ENCODE results near the gene MT1B. TPM values are rescaled to one million over a fixed set of nuclear protein-coding genes. Genes with fewer than 3 reads are reported as not detected.

The MT1B gene
- total and polyA plus RNA-seq, 2 of the 13 experiments (the other 11 are each of a cell fraction or from before 2014, with no cell fraction given) = 0.89 TPM; not detected in 1

- TF ChIP-seq ZNF609 (CRISPR knock-in tag; IDR thresholded peaks at IDR 0.05; ENCODE audit: borderline replicate concordance) (0 out of 2 replicates have a peak, but pooled peaks have one; percentile 52), ZFP36 (IDR thresholded peaks at IDR 0.05; ENCODE audit: borderline replicate concordance, low read depth, low read length, partially characterized antibody) (no peak), EED (CRISPR knock-in tag; IDR thresholded peaks at IDR 0.05) (no peak), ZNF614 (CRISPR knock-in tag; IDR thresholded peaks at IDR 0.05; ENCODE audit: borderline replicate concordance) (no peak), ZNF878 (CRISPR knock-in tag; IDR thresholded peaks at IDR 0.05) (no peak), ZNF704 (CRISPR knock-in tag; IDR thresholded peaks at IDR 0.05; ENCODE audit: borderline replicate concordance) (0 out of 2 replicates have a peak, but pooled peaks have one; percentile 51), ZNF850 (CRISPR knock-in tag; conservative IDR thresholded peaks at IDR 0.05) (no peak), HHEX (CRISPR knock-in tag; IDR thresholded peaks at IDR 0.05) (no peak), ATF1 (CRISPR knock-in tag; IDR thresholded peaks at IDR 0.05) (no peak), MXI1 (IDR thresholded peaks at IDR 0.05; ENCODE audit: borderline replicate concordance, low read depth, low read length) (peak; percentile 11; the same call in 1 of the 3 replicates), ZNF672 (CRISPR knock-in tag; IDR thresholded peaks at IDR 0.05) (no peak), THYN1 (CRISPR knock-in tag; IDR thresholded peaks at IDR 0.05; ENCODE audit: borderline replicate concordance, low read depth) (no peak), CENPX (CRISPR knock-in tag; IDR thresholded peaks at IDR 0.05) (no peak), ZMAT5 (CRISPR knock-in tag; IDR thresholded peaks at IDR 0.05; ENCODE audit: borderline replicate concordance, low read depth) (no peak), CREBL2 (CRISPR knock-in tag; IDR thresholded peaks at IDR 0.05; ENCODE audit: borderline replicate concordance) (no peak), DPF2 (CRISPR knock-in tag; IDR thresholded peaks at IDR 0.05; ENCODE audit: borderline replicate concordance, low read depth) (0 out of 2 replicates have a peak, but pooled peaks have one; percentile 21), GRHL1 (CRISPR knock-in tag; conservative IDR thresholded peaks at IDR 0.05) (no peak), ERF (CRISPR knock-in tag; IDR thresholded peaks at IDR 0.05) (no peak), KDM5B (CRISPR knock-in tag; IDR thresholded peaks at IDR 0.05; ENCODE audit: borderline replicate concordance) (no peak), SMAD1 (CRISPR knock-in tag; IDR thresholded peaks at IDR 0.05; ENCODE audit: borderline replicate concordance, low read depth) (no peak), MZF1 (CRISPR knock-in tag; IDR thresholded peaks at IDR 0.05; ENCODE audit: borderline replicate concordance) (no peak), ZNF24 (IDR thresholded peaks at IDR 0.05) (no peak)
Observed at GRCh38 chr16:56610017-56610608, 41.6 kb upstream of the MT1B start (continued).
